Coronary artery (tissue), 2 donors: ENCODE measurements around the gene LIPM.

Experiments used
- DNase-seq: peaks from one replicate; pipeline ENCODE4 v3.0.0-alpha.2; 2017; ENCODE audit warnings: low spot score
- H3K27ac ChIP-seq, 2 donors: fragments of 200-600 bp; sonication (generic); one replicate each; pipeline ENCODE4 v1.5.1; 2016 to 2019
- H3K4me3 ChIP-seq: fragments of 200-600 bp; sonication (generic); 2 replicates; pipeline ENCODE4 v1.5.1; 2016; ENCODE audit warnings: mild to moderate bottlenecking, moderate library complexity
- CTCF ChIP-seq: fragments of 200-600 bp; sonication (generic); IDR thresholded peaks from one replicate; pipeline ENCODE4 v1.5.1; 2019; ENCODE audit warnings: antibody characterized with exemption

The LIPM gene, protein sequence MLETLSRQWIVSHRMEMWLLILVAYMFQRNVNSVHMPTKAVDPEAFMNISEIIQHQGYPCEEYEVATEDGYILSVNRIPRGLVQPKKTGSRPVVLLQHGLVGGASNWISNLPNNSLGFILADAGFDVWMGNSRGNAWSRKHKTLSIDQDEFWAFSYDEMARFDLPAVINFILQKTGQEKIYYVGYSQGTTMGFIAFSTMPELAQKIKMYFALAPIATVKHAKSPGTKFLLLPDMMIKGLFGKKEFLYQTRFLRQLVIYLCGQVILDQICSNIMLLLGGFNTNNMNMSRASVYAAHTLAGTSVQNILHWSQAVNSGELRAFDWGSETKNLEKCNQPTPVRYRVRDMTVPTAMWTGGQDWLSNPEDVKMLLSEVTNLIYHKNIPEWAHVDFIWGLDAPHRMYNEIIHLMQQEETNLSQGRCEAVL

DNA sequence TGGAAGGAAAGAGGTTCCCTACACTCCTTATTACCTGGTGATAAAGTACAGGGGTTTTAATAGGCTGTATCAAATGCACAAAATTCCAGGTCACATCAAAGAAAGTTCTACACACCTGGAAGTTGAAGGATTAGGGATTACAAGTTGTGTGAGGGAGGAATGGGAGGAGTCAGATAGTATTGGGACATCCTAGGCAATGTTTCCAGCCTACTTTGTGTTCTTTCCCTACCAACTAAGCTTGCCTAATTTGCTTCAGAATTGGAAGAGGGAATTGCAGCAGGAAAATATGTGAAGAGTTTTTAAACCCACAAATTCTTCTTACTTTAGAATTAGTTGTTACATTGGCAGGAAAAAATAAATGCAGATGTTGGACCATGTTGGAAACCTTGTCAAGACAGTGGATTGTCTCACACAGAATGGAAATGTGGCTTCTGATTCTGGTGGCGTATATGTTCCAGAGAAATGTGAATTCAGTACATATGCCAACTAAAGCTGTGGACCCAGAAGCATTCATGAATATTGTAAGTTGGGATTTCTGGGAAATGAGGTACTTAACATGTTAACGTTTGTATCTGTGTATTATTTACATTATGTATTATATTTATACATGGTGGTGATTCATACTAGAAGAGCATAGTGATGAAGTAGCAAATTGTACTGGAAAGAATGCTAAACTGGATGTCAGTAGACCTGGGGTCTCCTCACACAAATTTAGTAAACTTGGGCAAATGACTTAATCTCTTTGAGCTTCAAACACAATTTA lies at the start of gene LIPM:
TSS of gene LIPM (plus strand) at position 208 of the 763 bp plus-strand sequence. CDS start at position 375, 167 bp downstream.
- no peak for DNase-seq
- Histone ChIP-seq H3K4me3 (no peak within 1 kb of the TSS), H3K27ac (no peak within 1 kb of the TSS)
- TF ChIP-seq CTCF: no peak

GRCh38 chr10:88754287-88754686 lies 48.2 kb upstream of the LIPM start:
- no peak overlapping the region for H3K4me3 ChIP-seq
- DNase-seq: no peak

GRCh38 chr10:88755753-88756152 lies 46.8 kb upstream of the LIPM start:
- no peak for TF ChIP-seq CTCF
- no peak for DNase-seq
- Histone ChIP-seq H3K27ac (no peak overlapping the region), H3K4me3 (no peak overlapping the region)

More at GRCh38 chr10:88754287-88754686, 48.2 kb upstream of the LIPM start:
- TF ChIP-seq CTCF: no peak
- no peak overlapping the region for H3K27ac ChIP-seq

DNA sequence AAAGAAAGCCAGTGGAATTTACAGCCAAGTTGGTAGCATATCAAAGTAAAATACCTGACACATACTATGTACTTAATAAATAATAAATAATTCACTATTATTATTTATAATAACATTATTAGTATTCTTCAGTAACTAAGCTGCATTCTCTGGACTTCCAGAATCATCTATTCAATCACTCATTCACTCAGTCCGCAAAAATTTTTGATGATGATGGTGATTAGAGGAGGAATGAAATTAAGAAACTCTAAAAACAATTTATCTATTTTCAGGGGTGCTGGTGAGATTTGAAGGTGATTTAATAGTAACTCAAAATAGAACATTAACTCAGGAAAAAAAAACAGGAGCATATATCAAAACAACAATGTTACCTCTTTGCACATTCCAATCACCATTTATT lies 45.9 kb upstream of the LIPM start:
- TF ChIP-seq CTCF: no peak
- H3K27ac ChIP-seq: no peak overlapping the region
- H3K4me3 ChIP-seq: no peak overlapping the region
- no peak for DNase-seq

GRCh38 chr10:88759366-88760101 lies 43.0 kb upstream of the LIPM start, which contains the start of gene LIPN:
TSS of gene LIPN (plus strand) at chr10:88760020. CDS start at chr10:88761406, 1,386 bp downstream.
- H3K27ac ChIP-seq: no peak within 1 kb of the TSS
- DNase-seq: no peak
- TF ChIP-seq CTCF: no peak
- H3K4me3 ChIP-seq: no peak within 1 kb of the TSS

GRCh38 chr10:88762906-88763305 lies 39.6 kb upstream of the LIPM start:
- TF ChIP-seq CTCF: no peak
- no peak for DNase-seq
- no peak overlapping the region for H3K27ac ChIP-seq
- H3K4me3 ChIP-seq: no peak overlapping the region
